ENCODE data around the gene KIAA1217. TPM values are rescaled to one million over a fixed set of nuclear protein-coding genes. Genes with fewer than 3 reads are reported as not detected.

KIAA1217 gene
- polyA plus RNA-seq, 1 of the 3 experiments (the other 2 are of a cell fraction) = 7.2 TPM

- Histone ChIP-seq H3K4me3 (ENCODE audit: low read depth in 2 of 2, low read length in 1 of 2) (no peak overlapping the region), H3K4me1 (ENCODE audit: control insufficient read depth in 1 of 2, insufficient read depth in 2 of 2, low read depth in 1 of 2, low read length in 1 of 2) (no peaks in the 10 kb centered on the region; a peak in 1 of 4 replicates), H3K9ac (no peak overlapping the region), H3K27me3 (ENCODE audit: insufficient read depth) (no peaks in the 10 kb centered on the region; the same call in 1 of the 2 replicates), H3K36me3 (replicated peaks in 1 of 2; ENCODE audit: control insufficient read depth in 1 of 2, insufficient read depth in 2 of 2, low read length in 1 of 2) (no peaks in the 10 kb centered on the region), H3K9me2 (no peaks in the 10 kb centered on the region), H3K27ac (ENCODE audit: low read depth in 2 of 2, low read length in 1 of 2) (no peak overlapping the region), H4K20me1 (ENCODE audit: insufficient read depth) (no peaks in the 10 kb centered on the region), H2AFZ (ENCODE audit: low read depth) (no peak overlapping the region), H3K4me2 (no peak overlapping the region), H3K79me2 (ENCODE audit: insufficient read depth) (no peaks in the 10 kb centered on the region), H3K9me3 (no peaks in the 10 kb centered on the region), H3F3A (replicated peaks; ENCODE audit: insufficient read depth) (no peaks in the 10 kb centered on the region)
- no peak for DNase-seq
- ChIA-PET POLR2A (no interaction called here), CTCF (interaction anchor here (0.8 to 1.3 kb wide), 2 partner anchors 11 to 12 kb away, joined by 3 read pairs; no protein-coding TSS in a partner anchor)
- WGBS (ENCODE audit: low lambda C conversion rate) = 31% methylated on average over 4 of the region's 4 CpGs
- TF ChIP-seq EP300 (IDR thresholded peaks at IDR 0.05; ENCODE audit: borderline replicate concordance in 1 of 2, low read depth in 1 of 2, low read length in 1 of 2) (no peak), EZH2phosphoT487 (IDR thresholded peaks at IDR 0.05; ENCODE audit: borderline replicate concordance, low read depth) (no peak), TEAD4 (IDR thresholded peaks at IDR 0.05; ENCODE audit: borderline replicate concordance, insufficient read depth) (no peak)
Measured at GRCh38 chr10:24568042-24568441, 359.1 kb downstream of the KIAA1217 start.

GRCh38 chr10:24569330-24569796 is 360.4 kb downstream of the KIAA1217 start:
- DNase-seq = no peak
- Histone ChIP-seq H3K9me3 (no peaks in the 10 kb centered on the region), H3K4me3 (ENCODE audit: low read depth in 2 of 2, low read length in 1 of 2) (no peak overlapping the region), H3K36me3 (replicated peaks in 1 of 2; ENCODE audit: control insufficient read depth in 1 of 2, insufficient read depth in 2 of 2, low read length in 1 of 2) (no peaks in the 10 kb centered on the region), H4K20me1 (ENCODE audit: insufficient read depth) (no peaks in the 10 kb centered on the region), H3K27ac (ENCODE audit: low read depth in 2 of 2, low read length in 1 of 2) (no peak overlapping the region), H2AFZ (ENCODE audit: low read depth) (no peak overlapping the region), H3K4me2 (no peak overlapping the region), H3K9ac (no peak overlapping the region), H3K9me2 (no peaks in the 10 kb centered on the region), H3F3A (replicated peaks; ENCODE audit: insufficient read depth) (no peaks in the 10 kb centered on the region), H3K4me1 (ENCODE audit: control insufficient read depth in 1 of 2, insufficient read depth in 2 of 2, low read depth in 1 of 2, low read length in 1 of 2) (no peaks in the 10 kb centered on the region; a peak in 1 of 4 replicates), H3K79me2 (ENCODE audit: insufficient read depth) (no peaks in the 10 kb centered on the region), H3K27me3 (ENCODE audit: insufficient read depth) (no peaks in the 10 kb centered on the region)
- ChIA-PET CTCF (interaction anchor here (1.3 kb wide), 1 partner anchor 13 kb away, joined by 5 read pairs; no protein-coding TSS in a partner anchor), POLR2A (no interaction called here)
- TF ChIP-seq CTCF (IDR thresholded peaks at IDR 0.05) = no peak
- TF ChIP-seq PBX3 (IDR thresholded peaks at IDR 0.05) = no peak
- TF ChIP-seq MAX (IDR thresholded peaks at IDR 0.05; ENCODE audit: low read depth) = no peak
- 85% methylated on average over 10 of the region's 13 CpGs for WGBS (ENCODE audit: low lambda C conversion rate)
